Mesenchymal stem cell (in vitro differentiated cells and primary cell): Measurements from ENCODE around the gene MBNL1.
"Not testable (repeated sequence)": the region's sequence is repeated elsewhere in the genome, so short reads cannot be mapped to it uniquely, and the experiment has no call there.

Experiments used
- DNase-seq: peaks from one replicate; pipeline ENCODE4 v3.0.0-alpha.2; 2013
- H2AFZ ChIP-seq: one replicate; pipeline ENCODE4 v1.6.1; 2013; ENCODE audit warnings: low read depth, mild to moderate bottlenecking, control low read depth, inconsistent platforms, low read length, moderate library complexity
- H2AK5ac ChIP-seq: 2 replicates; pipeline ENCODE4 v1.6.1; 2013; ENCODE audit warnings: low read length, moderate library complexity, mild to moderate bottlenecking, inconsistent platforms; ENCODE audit not compliant: severe bottlenecking
- H2BK120ac ChIP-seq: one replicate; pipeline ENCODE4 v1.6.1; 2013; ENCODE audit warnings: low read depth, mild to moderate bottlenecking, inconsistent platforms, low read length, moderate library complexity
- H2BK12ac ChIP-seq, 2 experiments: one replicate each; pipeline ENCODE4 v1.6.1; 2013; ENCODE audit warnings: inconsistent platforms in 2 of 2, low read length in 2 of 2, mild to moderate bottlenecking in 2 of 2, moderate library complexity in 2 of 2, control low read depth in 1 of 2
- H2BK15ac ChIP-seq: one replicate; pipeline ENCODE4 v1.6.1; 2013; ENCODE audit warnings: mild to moderate bottlenecking, low read depth, inconsistent platforms; ENCODE audit not compliant: poor library complexity, severe bottlenecking
- H2BK5ac ChIP-seq: 2 replicates; pipeline ENCODE4 v1.6.1; 2013; ENCODE audit warnings: low read depth, mild to moderate bottlenecking, low read length, control low read depth, inconsistent platforms; ENCODE audit not compliant: poor library complexity, severe bottlenecking
- H3K14ac ChIP-seq, 2 experiments: one replicate each; pipeline ENCODE4 v1.6.1; 2013; ENCODE audit warnings: inconsistent platforms in 2 of 2, low read length in 2 of 2, control low read depth in 1 of 2, mild to moderate bottlenecking in 1 of 2, moderate library complexity in 1 of 2
- H3K18ac ChIP-seq, 2 experiments: one replicate each; pipeline ENCODE4 v1.6.1; 2013; ENCODE audit warnings: inconsistent platforms in 2 of 2, low read length in 2 of 2, control low read depth in 1 of 2, low read depth in 1 of 2, mild to moderate bottlenecking in 1 of 2
- H3K23ac ChIP-seq, 2 experiments: one replicate each; pipeline ENCODE4 v1.6.1; 2013; ENCODE audit warnings: inconsistent platforms in 2 of 2, low read length in 2 of 2, mild to moderate bottlenecking in 2 of 2, moderate library complexity in 2 of 2, control low read depth in 1 of 2
- H3K27ac ChIP-seq: 2 replicates; pipeline ENCODE4 v1.5.1; 2013; ENCODE audit warnings: mild to moderate bottlenecking, moderate library complexity, low read length, control low read depth, inconsistent platforms; ENCODE audit not compliant: poor library complexity, severe bottlenecking
- H3K27me3 ChIP-seq, 2 experiments: 2 replicates each; pipeline versions ENCODE4 v1.6.1 to v1.7.0; 2013; ENCODE audit warnings: low read length in 2 of 2, mild to moderate bottlenecking in 2 of 2, moderate library complexity in 2 of 2, control low read depth in 1 of 2, inconsistent platforms in 1 of 2; ENCODE audit not compliant: control insufficient read depth in 1 of 2, insufficient read depth in 1 of 2
- H3K36me3 ChIP-seq, 2 experiments: 2 replicates each; pipeline versions ENCODE4 v1.6.1 to v1.7.0; 2013; ENCODE audit warnings: low read length in 2 of 2, control low read depth in 1 of 2, inconsistent platforms in 1 of 2, low read depth in 1 of 2, mild to moderate bottlenecking in 1 of 2; ENCODE audit not compliant: insufficient read depth in 2 of 2, control insufficient read depth in 1 of 2
- H3K4ac ChIP-seq, 2 experiments: one replicate each; pipeline ENCODE4 v1.6.1; 2013; ENCODE audit warnings: inconsistent platforms in 2 of 2, low read length in 2 of 2, mild to moderate bottlenecking in 2 of 2, moderate library complexity in 2 of 2, control low read depth in 1 of 2, low read depth in 1 of 2
- H3K4me1 ChIP-seq: 2 replicates; pipeline ENCODE4 v1.6.1; 2013; ENCODE audit warnings: low read depth, low read length, control low read depth; ENCODE audit not compliant: control insufficient read depth, insufficient read depth
- H3K4me2 ChIP-seq: 2 replicates; pipeline ENCODE4 v1.6.1; 2013; ENCODE audit warnings: low read length, mild to moderate bottlenecking, inconsistent platforms; ENCODE audit not compliant: poor library complexity, severe bottlenecking
- H3K4me3 ChIP-seq, 2 experiments: 2 replicates each; pipeline versions ENCODE4 v1.5.1 to v1.7.0; 2013; ENCODE audit warnings: low read length in 2 of 2, mild to moderate bottlenecking in 2 of 2, control low read depth in 1 of 2, low read depth in 1 of 2; ENCODE audit not compliant: insufficient read depth in 1 of 2
- H3K79me1 ChIP-seq: replicated peaks from 2 replicates; pipeline ENCODE4 v1.6.1; 2013; ENCODE audit warnings: mild to moderate bottlenecking, control low read depth, low read length, inconsistent platforms; ENCODE audit not compliant: poor library complexity, severe bottlenecking
- H3K9ac ChIP-seq: 2 replicates; pipeline ENCODE4 v1.7.0; 2013; ENCODE audit warnings: mild to moderate bottlenecking, low read length, moderate library complexity
- H3K9me3 ChIP-seq: 2 replicates; pipeline ENCODE4 v1.7.0; 2013; ENCODE audit warnings: mild to moderate bottlenecking, low read length; ENCODE audit not compliant: control insufficient read depth
- H4K8ac ChIP-seq: one replicate; pipeline ENCODE4 v1.6.1; 2013; ENCODE audit warnings: inconsistent platforms, mild to moderate bottlenecking, low read length, moderate library complexity
- H4K91ac ChIP-seq: one replicate; pipeline ENCODE4 v1.6.1; 2013; ENCODE audit warnings: mild to moderate bottlenecking, low read length, inconsistent platforms
- WGBS: methylation state at CpG from one replicate; pipeline ENCODE4 v1.1.7; 2013; ENCODE audit warnings: mixed read lengths; 5-methylcytosine and 5-hydroxymethylcytosine counted together

Gene MBNL1

GRCh38 chr3:152440243-152440642 is 171.5 kb downstream of the MBNL1 start:
- H3K9ac ChIP-seq, H3K4ac ChIP-seq, H3K18ac ChIP-seq, H2BK120ac ChIP-seq, H2BK12ac ChIP-seq, H3K4me1 ChIP-seq, H3K36me3 ChIP-seq, H3K27ac ChIP-seq, H3K27me3 ChIP-seq, H3K9me3 ChIP-seq, H4K91ac ChIP-seq, H3K23ac ChIP-seq, H3K4me3 ChIP-seq, DNase-seq, H3K4me2 ChIP-seq, H3K79me1 ChIP-seq, H2BK5ac ChIP-seq, H2BK15ac ChIP-seq, H2AK5ac ChIP-seq, H4K8ac ChIP-seq, H3K14ac ChIP-seq, H2AFZ ChIP-seq: not testable (repeated sequence)
- over 99% methylated on average over 4 of the region's 5 CpGs for WGBS

GRCh38 chr3:152443212-152444023 is 174.7 kb downstream of the MBNL1 start:
- H2AFZ ChIP-seq, result no peak overlapping the region
- no peak overlapping the region for H3K4ac ChIP-seq
- H3K79me1 ChIP-seq, result peaks cover 6% of the 10 kb centered on the region
- H2BK5ac ChIP-seq, result no peak overlapping the region
- no peak overlapping the region for H2BK15ac ChIP-seq
- peaks cover 3 to 36% of the 10 kb centered on the region in 2 experiments for H3K36me3 ChIP-seq
- no peak overlapping the region for H2AK5ac ChIP-seq
- peak overlapping the region; percentile 50 for H3K9ac ChIP-seq
- no peak overlapping the region for H4K91ac ChIP-seq
- H4K8ac ChIP-seq, result no peak overlapping the region
- H3K4me3 ChIP-seq, result no peak overlapping the region
- H3K23ac ChIP-seq, result no peak overlapping the region
- no peak overlapping the region for H3K27ac ChIP-seq
- H3K14ac ChIP-seq, result no peak overlapping the region
- H3K27me3 ChIP-seq, result no peaks in the 10 kb centered on the region
- peak; percentile 49 for DNase-seq
- no peaks in the 10 kb centered on the region for H3K9me3 ChIP-seq
- 100% methylated on average over 1 of the region's 3 CpGs for WGBS
- H2BK120ac ChIP-seq, result no peak overlapping the region
- H3K18ac ChIP-seq, result no peak overlapping the region
- peaks cover 3% of the 10 kb centered on the region for H3K4me1 ChIP-seq
- no peak overlapping the region for H2BK12ac ChIP-seq
- no peak overlapping the region for H3K4me2 ChIP-seq

GRCh38 chr3:152444029-152444641 is 175.4 kb downstream of the MBNL1 start:
- Histone ChIP-seq H3K9ac (peak overlapping the region; percentile 50), H3K79me1 (peaks cover 6% of the 10 kb centered on the region), H2BK120ac (no peak overlapping the region), H2AK5ac (no peak overlapping the region), H3K4me1 (peaks cover 3% of the 10 kb centered on the region), H4K8ac (no peak overlapping the region), H3K14ac (no peak overlapping the region), H3K9me3 (no peaks in the 10 kb centered on the region), H2BK15ac (no peak overlapping the region), H3K27me3 (no peaks in the 10 kb centered on the region), H2AFZ (no peak overlapping the region), H3K4me2 (no peak overlapping the region), H4K91ac (no peak overlapping the region), H3K27ac (no peak overlapping the region), H3K23ac (no peak overlapping the region), H3K18ac (no peak overlapping the region), H3K4ac (no peak overlapping the region), H3K4me3 (no peak overlapping the region), H2BK5ac (no peak overlapping the region), H3K36me3 (peaks cover 3 to 39% of the 10 kb centered on the region in 2 experiments), H2BK12ac (no peak overlapping the region)
- peak; percentile 75 for DNase-seq
- 51% methylated on average over 7 of the region's 8 CpGs for WGBS

- no peak overlapping the region for H3K4ac ChIP-seq
- no peak overlapping the region for H2BK12ac ChIP-seq
- no peak overlapping the region for H2AK5ac ChIP-seq
- no peak overlapping the region for H3K4me2 ChIP-seq
- peak overlapping the region; percentile 50 for H3K9ac ChIP-seq
- no peak overlapping the region for H3K27ac ChIP-seq
- 74% methylated on average over 6 of the region's 6 CpGs for WGBS
- H4K91ac ChIP-seq, result no peak overlapping the region
- H3K27me3 ChIP-seq, result no peaks in the 10 kb centered on the region
- no peak overlapping the region for H3K4me3 ChIP-seq
- peaks cover 3 to 47% of the 10 kb centered on the region in 2 experiments for H3K36me3 ChIP-seq
- H3K9me3 ChIP-seq, result no peaks in the 10 kb centered on the region
- H3K18ac ChIP-seq, result no peak overlapping the region
- no peak overlapping the region for H2BK120ac ChIP-seq
- H2BK15ac ChIP-seq, result no peak overlapping the region
- H3K23ac ChIP-seq, result no peak overlapping the region
- no peak overlapping the region for H3K14ac ChIP-seq
- H2BK5ac ChIP-seq, result no peak overlapping the region
- peaks cover 3% of the 10 kb centered on the region for H3K4me1 ChIP-seq
- H4K8ac ChIP-seq, result peak overlapping the region; percentile 8
- peaks cover 6% of the 10 kb centered on the region for H3K79me1 ChIP-seq
- no peak for DNase-seq
- no peak overlapping the region for H2AFZ ChIP-seq
Observed at GRCh38 chr3:152445212-152445611, 176.5 kb downstream of the MBNL1 start.
